Tibial nerve (tissue), 4 donors: ENCODE results near the gene APOBEC4. TPM values are rescaled to one million over a fixed set of nuclear protein-coding genes. Genes with fewer than 3 reads are reported as not detected.

Experiments
- DNase-seq, 2 donors: peaks; one replicate each; pipeline ENCODE4 v3.0.0-alpha.2; 2019; ENCODE audit warnings: low spot score in 2 of 2
- H3K27ac ChIP-seq, 4 donors: fragments of 200-600 bp; sonication (generic) in 3 of 4; one replicate each; pipeline ENCODE4 v1.5.1; 2017 to 2019; ENCODE audit warnings: mild to moderate bottlenecking in 1 of 4
- H3K27me3 ChIP-seq, 2 donors: fragments of 200-600 bp; sonication (generic) in 1 of 2; one replicate each; pipeline versions ENCODE4 v1.5.1 to v1.6.0; 2017 to 2019
- H3K36me3 ChIP-seq, 3 donors: fragments of 200-600 bp; sonication (generic); one replicate each; pipeline ENCODE4 v1.5.1; 2018 to 2019
- H3K4me1 ChIP-seq, 4 donors: fragments of 200-600 bp; sonication (generic) in 3 of 4; one replicate each; pipeline ENCODE4 v1.5.1; 2017 to 2019
- H3K4me3 ChIP-seq, 4 donors: fragments of 200-600 bp; sonication (generic) in 3 of 4; one replicate each; pipeline ENCODE4 v1.5.1; 2017 to 2019; ENCODE audit warnings: mild to moderate bottlenecking in 1 of 4, moderate library complexity in 1 of 4
- H3K9me3 ChIP-seq, 4 donors: fragments of 200-600 bp; sonication (generic) in 3 of 4; one replicate each; pipeline ENCODE4 v1.5.1; 2017 to 2019
- EP300 ChIP-seq, 2 donors: sonication (generic); formaldehyde crosslinking; IDR thresholded peaks; one replicate each; pipeline ENCODE4 v1.6.1; 2017; ENCODE audit warnings: antibody characterized with exemption in 2 of 2, mild to moderate bottlenecking in 1 of 2
- POLR2A ChIP-seq, 2 donors: fragments of 450-650 bp; IDR thresholded peaks; one replicate each; pipeline ENCODE4 v1.6.1; 2017; ENCODE audit warnings: antibody characterized with exemption in 2 of 2, mild to moderate bottlenecking in 2 of 2, moderate library complexity in 2 of 2
- WGBS, 2 donors: methylation state at CpG; one replicate each; pipeline ENCODE4 v1.1.5; 2018; 5-methylcytosine and 5-hydroxymethylcytosine counted together
- total RNA-seq, 4 donors: library from RNA; depleted of rRNA; stranded (reverse); fragments of >200 nt; gene quantifications; one replicate each; pipeline ENCODE4 v1.1.0, GENCODE V29; 2016
- TF ChIP-seq, protein P1 (sequence below), 5 experiments: fragments of 200-600 bp in 3 of 5; fragments of 450-650 bp in 2 of 5; sonication (generic) in 3 of 5; IDR thresholded peaks; one replicate each; pipeline ENCODE4 v1.5.1; 2016 to 2019; ENCODE audit warnings: antibody characterized with exemption in 5 of 5, mild to moderate bottlenecking in 3 of 5, moderate library complexity in 2 of 5

The APOBEC4 gene
- total RNA-seq, 4 donors from 2014 or later = not detected

DNA sequence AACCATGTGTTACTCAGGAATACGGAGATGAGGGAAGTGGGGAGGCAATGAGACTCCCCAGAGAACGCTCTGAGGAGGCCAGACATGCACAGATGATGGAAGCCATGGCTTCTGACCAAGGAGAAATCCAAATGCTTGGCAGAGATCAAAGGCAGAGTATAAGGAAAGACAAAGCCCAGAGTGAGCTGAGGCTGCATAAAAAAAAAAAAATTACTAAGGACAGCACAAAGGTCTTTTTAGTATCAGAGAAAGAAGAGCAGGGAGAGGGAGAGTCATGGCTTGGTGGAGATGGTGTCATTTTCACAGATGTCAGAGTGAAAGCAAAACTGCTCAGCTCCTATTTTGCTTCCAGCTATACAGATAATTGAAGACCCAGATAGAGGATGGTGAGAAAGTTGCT lies 54.7 kb downstream of the APOBEC4 start:
- no peaks in the 10 kb centered on the region for H3K27me3 ChIP-seq
- peaks cover 0 to 16% (median 3%) of the 10 kb centered on the region in 4 donors for H3K4me1 ChIP-seq
- DNase-seq = no peak
- H3K36me3 ChIP-seq = no peaks in the 10 kb centered on the region
- WGBS, 2 donors = 18 to 36% methylated on average over 2 of the region's 2 CpGs
- no peak overlapping the region for H3K4me3 ChIP-seq
- H3K9me3 ChIP-seq = no peaks in the 10 kb centered on the region
- TF ChIP-seq POLR2A (IDR thresholded peaks at IDR 0.05) = no peak
- no peak for TF ChIP-seq EP300 (IDR thresholded peaks at IDR 0.05)
- TF ChIP-seq, protein P1, sequence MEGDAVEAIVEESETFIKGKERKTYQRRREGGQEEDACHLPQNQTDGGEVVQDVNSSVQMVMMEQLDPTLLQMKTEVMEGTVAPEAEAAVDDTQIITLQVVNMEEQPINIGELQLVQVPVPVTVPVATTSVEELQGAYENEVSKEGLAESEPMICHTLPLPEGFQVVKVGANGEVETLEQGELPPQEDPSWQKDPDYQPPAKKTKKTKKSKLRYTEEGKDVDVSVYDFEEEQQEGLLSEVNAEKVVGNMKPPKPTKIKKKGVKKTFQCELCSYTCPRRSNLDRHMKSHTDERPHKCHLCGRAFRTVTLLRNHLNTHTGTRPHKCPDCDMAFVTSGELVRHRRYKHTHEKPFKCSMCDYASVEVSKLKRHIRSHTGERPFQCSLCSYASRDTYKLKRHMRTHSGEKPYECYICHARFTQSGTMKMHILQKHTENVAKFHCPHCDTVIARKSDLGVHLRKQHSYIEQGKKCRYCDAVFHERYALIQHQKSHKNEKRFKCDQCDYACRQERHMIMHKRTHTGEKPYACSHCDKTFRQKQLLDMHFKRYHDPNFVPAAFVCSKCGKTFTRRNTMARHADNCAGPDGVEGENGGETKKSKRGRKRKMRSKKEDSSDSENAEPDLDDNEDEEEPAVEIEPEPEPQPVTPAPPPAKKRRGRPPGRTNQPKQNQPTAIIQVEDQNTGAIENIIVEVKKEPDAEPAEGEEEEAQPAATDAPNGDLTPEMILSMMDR (IDR thresholded peaks at IDR 0.05) = no peak
- peak overlapping the region in 3 of 4 donors; percentile 1 to 40 (median 30) for H3K27ac ChIP-seq

DNA sequence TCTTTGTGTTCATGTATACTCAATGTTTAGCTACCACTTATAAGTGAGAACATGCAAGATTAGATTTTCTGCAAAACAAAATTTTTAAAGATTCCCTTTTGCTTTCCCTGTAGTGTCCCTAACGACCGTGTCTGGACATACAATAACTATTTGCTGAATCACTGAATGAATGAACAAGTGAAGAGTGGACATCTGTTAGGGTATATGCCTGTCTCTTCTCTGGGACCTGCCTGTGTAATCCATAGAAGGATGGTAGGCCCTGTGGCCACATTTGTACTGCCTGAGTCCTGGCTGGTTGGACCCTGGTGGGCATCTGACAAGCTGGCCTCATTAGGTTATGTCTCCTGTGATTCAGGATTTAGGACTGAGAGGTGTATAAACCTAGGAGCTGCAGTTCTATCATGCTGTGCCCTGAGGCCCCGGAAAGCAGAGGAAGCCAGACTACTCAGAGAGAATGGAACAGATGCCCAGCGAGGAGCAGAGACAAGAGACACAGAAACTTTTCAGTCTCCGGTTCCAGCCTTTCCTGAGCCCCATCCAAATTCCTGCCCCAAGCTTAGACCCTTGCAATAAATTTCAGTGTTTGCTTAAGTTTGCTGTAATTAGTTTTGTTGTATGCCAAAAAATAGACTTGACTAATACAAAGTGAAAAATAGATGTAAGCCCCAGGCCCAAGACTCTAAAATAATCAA lies 55.3 kb downstream of the APOBEC4 start:
- TF ChIP-seq EP300 (IDR thresholded peaks at IDR 0.05) (no peak), POLR2A (IDR thresholded peaks at IDR 0.05) (no peak)
- TF ChIP-seq, protein P1 (IDR thresholded peaks at IDR 0.05) = no peak
- H3K27ac ChIP-seq = peak overlapping the region in 2 of 4 donors; percentile 1 to 40
- no peak for DNase-seq
- peaks cover 0 to 14% (median 3%) of the 10 kb centered on the region in 4 donors for H3K4me1 ChIP-seq
- no peaks in the 10 kb centered on the region for H3K9me3 ChIP-seq
- no peaks in the 10 kb centered on the region for H3K27me3 ChIP-seq
- H3K4me3 ChIP-seq = no peak overlapping the region
- no peaks in the 10 kb centered on the region for H3K36me3 ChIP-seq
- WGBS, 2 donors = 56 to 62% methylated on average over 5 of the region's 5 CpGs

DNA sequence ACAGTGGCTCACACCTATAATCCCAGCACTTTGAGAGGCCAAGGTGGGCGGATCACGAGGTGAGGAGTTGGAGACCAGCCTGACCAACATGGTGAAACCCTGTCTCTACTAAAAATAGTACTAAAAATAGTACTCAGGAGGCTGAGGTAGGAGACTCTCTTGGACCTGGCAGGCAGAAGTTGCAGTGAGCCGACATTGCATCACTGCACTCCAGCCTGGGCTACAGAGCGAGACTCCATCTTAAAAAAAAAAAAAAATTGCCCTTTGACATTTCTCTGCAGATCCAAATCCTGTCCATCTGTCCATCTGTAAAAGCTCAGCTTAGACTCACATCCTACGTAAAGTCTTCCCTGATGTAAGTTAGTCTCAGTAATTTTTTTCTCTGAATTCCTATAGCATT lies 56.6 kb downstream of the APOBEC4 start:
- H3K27me3 ChIP-seq = no peaks in the 10 kb centered on the region
- H3K9me3 ChIP-seq = no peaks in the 10 kb centered on the region
- H3K27ac ChIP-seq = no peak overlapping the region
- TF ChIP-seq, protein P1 (IDR thresholded peaks at IDR 0.05) = no peak
- TF ChIP-seq EP300 (IDR thresholded peaks at IDR 0.05) (no peak), POLR2A (IDR thresholded peaks at IDR 0.05) (no peak)
- no peak overlapping the region for H3K4me3 ChIP-seq
- H3K36me3 ChIP-seq = no peaks in the 10 kb centered on the region
- DNase-seq = no peak
- H3K4me1 ChIP-seq = peaks cover 0 to 14% (median 3%) of the 10 kb centered on the region in 4 donors
- WGBS, 2 donors = 87 to 95% methylated on average over 5 of the region's 5 CpGs

Other genes starting within 250 kb of the APOBEC4 start
- 1 to 10 TPM in 2 of 4 donors, under 1 TPM in 2; 0.60 to 1.7 (median 0.92) TPM for gene NMNAT2, start 234.9 kb downstream of the APOBEC4 start, total RNA-seq
- 10 to 100 TPM; 40.4 to 56.6 (median 51.1) TPM for gene SMG7, start 180.8 kb downstream of the APOBEC4 start, total RNA-seq
- gene NCF2, start 62.9 kb downstream of the APOBEC4 start, total RNA-seq = 10 to 100 TPM in 3 of 4 donors, 1 to 10 TPM in 1; 9.6 to 21.0 (median 17.1) TPM
- 100 to 1,000 TPM in 1 of 4 donors, 10 to 100 TPM in 3; 71.8 to 102 (median 78.7) TPM for gene ARPC5, start 17.5 kb downstream of the APOBEC4 start, total RNA-seq
- gene RGL1, start 151.8 kb upstream of the APOBEC4 start, total RNA-seq = 10 to 100 TPM; 57.3 to 81.8 (median 68.1) TPM